GM03348 (cell line): ENCODE data around the gene SP1.

Experiments used
- DNase-seq: peaks from one replicate; pipeline ENCODE4 v3.0.0; 2012; ENCODE audit warnings: low spot score

Gene SP1

GRCh38 chr12:53450936-53451335, 71.0 kb downstream of the SP1 start:
- no peak for DNase-seq

- DNase-seq: peak; percentile 98
These were observed 71.7 kb downstream of the SP1 start, which contains the start of gene PCBP2 for GRCh38 chr12:53451661-53452158. PCBP2 (plus strand) TSS chr12:53452102; CDS start chr12:53454801, 2,699 bp downstream.

DNA sequence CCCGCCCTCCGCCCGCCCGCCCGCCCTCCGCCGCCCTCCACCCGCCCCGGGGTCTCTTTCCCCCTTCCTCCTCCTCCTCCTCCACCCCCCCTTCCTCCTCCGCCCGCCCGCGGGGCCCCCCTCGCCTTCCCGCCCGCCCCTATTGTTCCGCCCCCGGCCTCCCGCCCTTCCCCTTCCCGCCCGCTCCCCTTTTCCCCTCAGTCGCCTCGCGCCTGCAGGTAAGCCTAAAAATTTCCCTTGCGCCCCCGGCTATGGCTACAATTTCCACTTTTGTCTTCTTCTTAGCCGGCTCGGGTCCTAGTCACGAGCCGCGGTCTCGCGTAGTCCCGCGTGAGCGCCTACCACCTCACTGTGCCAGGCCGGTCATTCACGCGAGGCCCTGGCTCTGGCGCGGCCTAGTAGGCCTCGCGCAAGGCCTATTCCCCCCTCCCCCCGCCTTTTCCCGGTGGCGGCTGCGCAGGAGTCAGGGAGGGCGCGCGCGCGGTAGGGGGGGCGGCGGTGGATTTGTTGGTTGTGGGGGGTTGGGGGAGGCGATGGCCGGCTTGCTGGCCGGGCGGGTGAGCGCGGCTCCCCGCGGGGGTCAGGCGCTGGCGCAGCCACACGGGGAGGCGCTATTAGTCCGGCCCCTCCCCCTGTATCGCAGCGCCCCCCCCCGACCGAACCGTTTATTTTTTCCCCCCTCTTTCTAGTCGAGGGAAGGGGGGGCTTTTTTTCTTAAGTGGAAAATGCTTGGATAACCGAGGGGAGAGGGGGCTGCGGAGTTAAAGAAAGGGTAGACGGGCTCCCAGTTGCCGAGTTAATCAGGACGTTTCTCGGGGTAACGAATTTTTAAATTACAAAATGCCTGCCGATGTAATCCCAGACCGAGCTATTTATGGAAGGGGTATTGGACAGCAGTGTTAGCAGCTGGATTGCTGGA, 72.4 kb downstream of the SP1 start:
- peak; percentile 93 for DNase-seq

GRCh38 chr12:53453953-53454640, 74.1 kb downstream of the SP1 start:
- DNase-seq: no peak

DNA sequence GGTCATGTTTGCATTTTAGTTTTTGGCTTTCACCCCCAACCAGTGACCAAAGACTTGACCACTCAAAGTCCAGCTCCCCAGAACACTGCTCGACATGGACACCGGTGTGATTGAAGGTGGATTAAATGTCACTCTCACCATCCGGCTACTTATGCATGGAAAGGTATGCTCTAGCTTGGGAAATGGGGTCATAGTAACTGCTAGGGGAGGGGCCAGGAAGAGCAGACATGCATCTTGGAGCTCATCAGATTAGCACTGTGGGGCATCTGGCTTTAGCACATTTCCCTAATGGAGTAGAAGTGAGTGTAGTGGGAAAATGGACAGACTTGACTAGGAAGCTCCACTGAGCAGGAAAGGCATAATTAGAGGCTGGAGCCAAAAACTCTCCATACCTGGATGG, 74.7 kb downstream of the SP1 start:
- no peak for DNase-seq

DNA sequence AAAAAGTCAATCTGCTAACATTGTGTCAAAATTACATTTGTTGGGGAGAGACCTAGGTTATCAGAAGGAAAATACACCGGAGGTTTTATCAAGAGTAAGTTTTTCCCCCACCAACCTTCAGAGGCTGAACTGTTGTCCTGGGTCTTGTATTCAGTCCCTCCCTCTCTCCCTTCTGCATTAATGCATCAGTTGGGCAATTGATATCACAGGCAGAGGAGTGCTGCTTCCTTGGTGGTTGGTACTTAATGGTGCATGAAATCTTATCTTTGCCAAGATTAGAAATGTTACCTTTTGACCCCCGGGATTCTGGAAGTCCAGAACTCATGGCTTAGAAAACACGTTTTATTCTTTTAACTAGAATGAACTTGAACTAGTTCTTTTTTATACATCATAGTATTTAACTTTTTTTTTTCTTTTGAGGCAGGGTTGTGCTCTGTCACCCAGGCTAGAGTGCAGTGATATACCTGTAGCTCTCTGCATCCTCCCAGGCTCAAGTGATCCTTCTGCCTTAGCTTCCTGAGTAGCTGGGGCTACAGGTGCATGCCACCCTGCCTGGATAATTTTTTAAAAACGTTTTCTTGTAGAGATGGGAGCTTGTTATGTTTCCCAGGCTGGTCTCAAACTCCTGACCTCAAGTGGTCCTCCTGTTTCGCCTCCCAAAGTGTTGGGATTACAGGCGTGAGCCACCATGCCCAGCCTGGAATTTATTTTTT, 76.8 kb downstream of the SP1 start:
- no peak for DNase-seq

GRCh38 chr12:53459097-53459496, 79.1 kb downstream of the SP1 start:
- no peak for DNase-seq

DNA sequence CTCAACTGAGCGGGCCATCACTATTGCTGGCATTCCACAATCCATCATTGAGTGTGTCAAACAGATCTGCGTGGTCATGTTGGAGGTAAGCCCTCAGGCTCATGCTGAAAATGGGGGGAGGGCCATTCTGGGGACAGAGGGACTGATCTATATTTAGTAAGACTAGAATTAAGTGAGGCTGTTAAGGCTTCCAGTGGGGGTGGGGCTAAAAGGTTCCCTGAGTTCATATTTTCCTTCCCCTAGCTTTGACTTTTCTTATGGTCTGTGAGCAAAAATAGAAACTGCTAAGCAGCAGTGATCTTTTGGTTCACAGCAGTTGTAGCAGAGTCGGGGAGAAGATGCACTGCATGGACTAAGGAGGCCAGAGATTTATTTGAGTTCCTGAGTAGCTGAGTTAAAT, 81.1 kb downstream of the SP1 start:
- DNase-seq: no peak

DNA sequence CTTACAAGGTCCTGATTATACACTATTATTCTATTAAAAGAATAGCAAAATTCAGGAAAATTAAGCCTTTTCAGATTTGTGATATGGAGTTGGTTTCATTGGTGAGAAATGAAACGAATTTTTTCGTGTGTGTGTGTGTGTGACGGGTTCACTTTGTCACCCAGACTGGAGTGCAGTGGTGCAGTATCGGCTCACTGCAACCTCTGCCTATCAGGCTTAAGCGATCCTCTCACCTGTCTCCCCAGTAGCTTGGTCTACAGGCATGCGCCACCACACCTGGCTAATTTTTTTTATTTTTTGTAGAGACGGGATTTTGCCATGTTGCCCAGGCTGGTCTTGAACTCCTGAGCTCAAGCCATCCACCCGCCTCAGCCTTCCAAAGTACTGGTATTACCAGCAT, 81.6 kb downstream of the SP1 start:
- DNase-seq: no peak

- DNase-seq: no peak
These were observed 83.0 kb downstream of the SP1 start for GRCh38 chr12:53462935-53463334.

DNA sequence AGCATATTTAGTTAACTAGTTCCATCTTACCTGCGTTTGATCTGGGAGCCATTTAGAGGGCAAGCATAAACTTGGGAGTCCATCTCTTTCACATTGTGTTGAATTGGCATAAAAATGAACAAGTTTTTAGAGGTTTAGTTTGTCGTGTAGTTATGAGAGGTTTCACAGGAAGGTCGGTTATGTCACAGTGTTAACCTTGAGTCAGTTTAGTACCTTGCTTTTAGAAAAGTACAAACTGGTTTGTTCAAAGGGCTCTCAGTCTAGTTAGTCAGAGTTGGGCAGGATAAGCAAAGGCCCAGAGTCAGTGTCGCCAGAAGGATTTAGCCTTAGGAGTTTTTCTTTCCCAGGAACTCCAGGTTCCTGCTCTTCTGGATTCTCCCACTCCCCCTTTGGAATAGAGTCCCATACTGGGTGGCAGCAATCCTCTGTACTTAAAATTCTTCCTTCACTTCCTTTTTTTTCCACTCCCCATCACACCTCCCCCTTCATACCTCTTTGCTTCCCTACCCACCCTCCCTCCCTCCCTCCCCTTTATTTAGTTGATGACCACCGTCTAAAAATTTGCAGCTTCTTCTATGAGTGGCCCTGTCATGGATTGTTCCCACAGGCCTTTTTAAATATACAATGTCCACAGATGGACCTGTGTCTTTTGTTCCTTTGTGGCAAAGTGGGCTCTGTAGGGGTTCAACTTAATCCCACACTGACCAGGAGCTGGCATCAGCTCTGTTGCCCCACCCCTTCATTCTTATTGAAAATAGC, 84.0 kb downstream of the SP1 start:
- DNase-seq: no peak

GRCh38 chr12:53464685-53465418, 84.9 kb downstream of the SP1 start:
- DNase-seq: no peak

DNA sequence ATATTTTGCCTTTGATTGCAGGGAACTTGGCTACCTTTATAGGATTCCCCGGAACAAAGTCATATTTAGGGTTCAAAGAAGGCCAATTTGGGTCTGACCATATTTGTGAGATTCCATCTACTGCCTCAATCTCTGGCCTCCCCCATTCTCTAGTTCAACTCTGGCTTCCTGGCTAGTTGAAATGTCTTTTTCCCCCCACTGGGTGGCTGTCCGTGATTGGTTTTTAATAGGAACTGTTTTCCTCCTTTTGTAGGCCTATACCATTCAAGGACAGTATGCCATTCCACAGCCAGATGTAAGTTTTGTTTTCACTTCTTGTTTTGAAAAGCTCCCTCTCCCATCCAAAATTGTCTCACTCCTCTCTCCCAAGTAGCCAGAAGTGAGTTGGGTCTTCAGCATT, 85.7 kb downstream of the SP1 start:
- no peak for DNase-seq
